B cell (primary cell): ENCODE measurements around the gene EHD4. TPM values are rescaled to one million over a fixed set of nuclear protein-coding genes. Genes with fewer than 3 reads are reported as not detected.

Experiments
- ATAC-seq: fragments of 200-7000 bp; cut with Tn5 transposase; one replicate; pipeline ENCODE4 v1.10.0; 2021; ENCODE audit warnings: low read depth, mild to moderate bottlenecking, moderate number of reproducible peaks, moderate library complexity
- CTCF ChIA-PET: fragments of 350-600 bp; sonication (Branson Sonifier 250); formaldehyde crosslinking; loops from one replicate; lab custom pipeline; 2021; ENCODE audit warnings: antibody characterized with exemption, inconsistent platforms; lab: Charles Lee
- POLR2A ChIA-PET: fragments of 350-600 bp; sonication (Branson Sonifier 250); formaldehyde crosslinking; loops from one replicate; lab custom pipeline; 2021; ENCODE audit warnings: antibody characterized with exemption; lab: Charles Lee
- DNase-seq: peaks from one replicate; pipeline ENCODE4 v3.0.0; 2013
- H2AFZ ChIP-seq: 2 replicates; pipeline ENCODE4 v1.6.1; 2012; ENCODE audit warnings: mild to moderate bottlenecking, low read depth, low read length; ENCODE audit not compliant: insufficient read depth, poor library complexity, severe bottlenecking
- H3K27ac ChIP-seq, 2 donors: 1 replicate in 1 of 2; 2 replicates in 1 of 2; pipeline ENCODE4 v1.5.1; 2012 to 2013; ENCODE audit warnings: low read length in 2 of 2, mild to moderate bottlenecking in 2 of 2, moderate library complexity in 1 of 2
- H3K27me3 ChIP-seq, 4 experiments: fragments of 200-600 bp in 1 of 4; sonication (generic) in 1 of 4; replicated peaks in 1 of 4; 1 replicate in 2 of 4; 2 replicates in 2 of 4; pipeline versions ENCODE4 v1.6.1 to v1.7.0; 2013 to 2016; ENCODE audit warnings: low read length in 3 of 4, mild to moderate bottlenecking in 2 of 4, mixed read lengths in 1 of 4, moderate library complexity in 1 of 4; ENCODE audit not compliant: insufficient read depth in 4 of 4, control insufficient read depth in 3 of 4; ENCODE audit errors: control extremely low read depth in 1 of 4
- H3K36me3 ChIP-seq, 2 experiments: replicated peaks in 1 of 2; 1 replicate in 1 of 2; 2 replicates in 1 of 2; pipeline versions ENCODE4 v1.6.1 to v1.7.1; 2013; ENCODE audit warnings: low read length in 1 of 2; ENCODE audit not compliant: insufficient read depth in 2 of 2, control insufficient read depth in 1 of 2; ENCODE audit errors: control extremely low read depth in 1 of 2, extremely low read depth in 1 of 2
- H3K4me1 ChIP-seq, 2 donors: fragments of 200-600 bp in 1 of 2; sonication (generic) in 1 of 2; 1 replicate in 1 of 2; 2 replicates in 1 of 2; pipeline versions ENCODE4 v1.5.1 to v1.6.1; 2013 to 2017; ENCODE audit warnings: low read length in 2 of 2; ENCODE audit not compliant: control insufficient read depth in 2 of 2, insufficient read depth in 2 of 2
- H3K4me2 ChIP-seq: replicated peaks from 2 replicates; pipeline ENCODE3; 2012; ENCODE audit warnings: mild to moderate bottlenecking, low read depth, low read length; ENCODE audit not compliant: poor library complexity, severe bottlenecking
- H3K4me3 ChIP-seq, 5 experiments: fragments of 200-600 bp in 1 of 5; sonication (generic) in 1 of 5; 1 replicate in 3 of 5; 2 replicates in 2 of 5; pipeline versions ENCODE4 v1.5.1 to v1.7.0; 2011 to 2016; ENCODE audit warnings: low read length in 4 of 5, mild to moderate bottlenecking in 4 of 5, low read depth in 2 of 5, control low read depth in 1 of 5, moderate library complexity in 1 of 5; ENCODE audit not compliant: insufficient read depth in 1 of 5; ENCODE audit errors: control extremely low read depth in 1 of 5, extremely low read depth in 1 of 5
- H3K79me2 ChIP-seq: fragments of 200-600 bp; sonication (generic); one replicate; pipeline ENCODE4 v1.6.0; 2016; ENCODE audit warnings: low read length; ENCODE audit not compliant: control insufficient read depth, insufficient read depth
- H3K9ac ChIP-seq: fragments of 200-600 bp; sonication (generic); 2 replicates; pipeline ENCODE4 v1.6.1; 2017; ENCODE audit warnings: mild to moderate bottlenecking, low read length, moderate library complexity
- H3K9me3 ChIP-seq, 3 donors: one replicate each; pipeline versions ENCODE4 v1.6.1 to v1.7.1; 2013; ENCODE audit warnings: low read length in 2 of 3; ENCODE audit not compliant: control insufficient read depth in 2 of 3, insufficient read depth in 1 of 3; ENCODE audit errors: control extremely low read depth in 1 of 3
- H4K20me1 ChIP-seq: 2 replicates; pipeline ENCODE4 v1.6.0; 2012; ENCODE audit warnings: mild to moderate bottlenecking, low read length; ENCODE audit not compliant: insufficient read depth, control insufficient read depth, poor library complexity, severe bottlenecking
- H3K27ac Mint-ChIP-seq: one replicate; pipeline ENCODE4 v1.8.0; 2021; ENCODE audit warnings: mixed read lengths
- H3K27me3 Mint-ChIP-seq: one replicate; pipeline ENCODE4 v1.8.0; 2021; ENCODE audit warnings: mixed read lengths
- H3K4me1 Mint-ChIP-seq: one replicate; pipeline ENCODE4 v1.8.0; 2021; ENCODE audit warnings: mixed read lengths
- H3K4me3 Mint-ChIP-seq: one replicate; pipeline ENCODE4 v1.8.0; 2021; ENCODE audit warnings: mixed read lengths
- H3K9me3 Mint-ChIP-seq: one replicate; pipeline ENCODE4 v1.8.0; 2022; ENCODE audit warnings: mixed read lengths; ENCODE audit not compliant: insufficient read depth
- CTCF ChIP-seq: fragments of 200-600 bp; IDR thresholded peaks from one replicate; pipeline ENCODE4 v1.8.0; 2022; ENCODE audit warnings: antibody characterized with exemption, mild to moderate bottlenecking
- EZH2 ChIP-seq: IDR thresholded peaks from 2 replicates; pipeline ENCODE4 v1.6.1; 2012; ENCODE audit warnings: borderline replicate concordance, low read depth, mild to moderate bottlenecking, moderate library complexity, low read length; ENCODE audit not compliant: insufficient read depth, poor library complexity, severe bottlenecking
- WGBS: methylation state at CpG from one replicate; pipeline ENCODE4 v1.1.5; 2013; ENCODE audit warnings: missing lambda C conversion rate; ENCODE audit not compliant: insufficient coverage; 5-methylcytosine and 5-hydroxymethylcytosine counted together
- intact Hi-C: fragments of 100-400 bp; cut with micrococcal nuclease; formaldehyde crosslinking; loops from one replicate; pipeline ENCODE4 v1.10.0; 2022
- polyA plus RNA-seq: library from polyadenylated mRNA; depleted of rRNA; stranded (reverse); fragments of >200 nt; gene quantifications from 2 replicates; pipeline ENCODE4 v1.2.3, GENCODE V29; 2012
- total RNA-seq, 2 donors: library from RNA; stranded (reverse); fragments of 120-200 nt in 1 of 2; gene quantifications; 1 replicate in 1 of 2; 2 replicates in 1 of 2; pipeline versions ENCODE4 v1.2.3 to v1.2.4, GENCODE V29; 2013 to 2022

EHD4 gene
- total and polyA plus RNA-seq, 2 donors (not counting 1 experiment from before 2014, with no cell fraction given) = 3.1 to 12.7 TPM

DNA sequence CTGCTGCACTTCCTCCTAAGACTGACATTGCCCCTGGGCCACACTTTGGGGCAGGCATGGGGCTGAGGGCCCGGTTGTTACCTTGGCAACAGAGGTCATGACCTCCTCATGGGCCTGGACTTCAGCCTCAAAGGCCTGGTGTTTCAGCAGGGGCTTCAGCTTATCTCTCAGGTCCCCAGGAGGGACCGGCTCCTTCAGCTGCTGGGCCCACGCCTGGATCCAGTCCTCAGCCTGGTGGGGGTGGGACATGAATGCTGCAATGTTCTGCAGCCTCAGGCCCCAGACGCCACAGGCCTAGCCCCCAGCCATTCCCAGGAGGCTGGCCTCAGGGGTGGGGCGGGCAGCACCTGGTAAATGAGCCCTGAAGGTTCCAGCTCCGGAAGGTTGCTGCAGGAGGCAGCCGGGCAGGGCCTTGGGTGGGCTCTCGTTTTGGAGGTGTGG lies 106.1 kb downstream of the EHD4 start:
- WGBS = 84% methylated on average over 8 of the region's 8 CpGs
- POLR2A ChIA-PET = no interaction called here
- no peak overlapping the region for H3K4me3 Mint-ChIP-seq
- H3K27ac Mint-ChIP-seq = no peak overlapping the region
- Histone ChIP-seq H4K20me1 (no peaks in the 10 kb centered on the region), H3K4me3 (no peak overlapping the region), H3K27me3 (no peaks in the 10 kb centered on the region), H3K9ac (no peak overlapping the region), H3K79me2 (no peaks in the 10 kb centered on the region), H3K4me1 (no peaks in the 10 kb centered on the region), H3K4me2 (no peak overlapping the region), H3K9me3 (no peaks in the 10 kb centered on the region), H3K36me3 (no peaks in the 10 kb centered on the region), H2AFZ (no peak overlapping the region), H3K27ac (no peak overlapping the region)
- ATAC-seq (no peak), DNase-seq (no peak)
- H3K9me3 Mint-ChIP-seq = no peaks in the 10 kb centered on the region
- TF ChIP-seq CTCF (no peak), EZH2 (no peak)
- no peaks in the 10 kb centered on the region for H3K4me1 Mint-ChIP-seq
- CTCF ChIA-PET = interaction anchor here (0.6 kb wide), 1 partner anchor 120 kb away, joined by 4 read pairs; no protein-coding TSS in a partner anchor
- intact Hi-C loops = no loop called here
- H3K27me3 Mint-ChIP-seq = no peaks in the 10 kb centered on the region

DNA sequence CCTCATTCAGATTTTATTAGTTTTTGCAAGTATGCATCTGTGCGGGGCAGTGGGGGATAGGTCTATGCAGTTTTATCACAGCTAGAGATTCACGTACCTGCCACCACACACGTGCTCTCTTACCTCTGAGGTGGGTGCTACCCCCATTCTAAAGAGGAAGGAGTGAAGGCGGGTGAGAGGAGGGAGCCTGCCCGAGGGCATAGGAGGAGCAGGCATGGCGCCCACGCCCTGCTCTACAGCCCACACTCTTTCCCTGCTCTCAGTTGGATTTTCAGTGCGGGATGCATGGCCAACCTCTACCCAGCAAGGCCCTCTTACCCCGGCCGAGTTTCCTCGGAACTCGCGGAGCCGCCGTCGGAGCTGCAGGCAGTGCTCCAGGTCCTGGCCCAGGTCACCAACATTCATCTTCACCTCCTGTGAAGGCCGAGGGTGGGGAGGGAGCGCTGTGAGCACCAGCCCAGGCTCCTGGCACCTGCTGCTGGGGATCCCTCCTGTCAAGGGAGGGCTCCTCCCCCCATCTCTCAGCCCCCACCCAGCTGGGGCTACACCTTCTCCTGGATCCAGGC lies 106.8 kb downstream of the EHD4 start:
- no peaks in the 10 kb centered on the region for H3K27me3 ChIP-seq
- Mint-ChIP-seq H3K27ac (no peak overlapping the region), H3K4me1 (no peaks in the 10 kb centered on the region), H3K9me3 (no peaks in the 10 kb centered on the region), H3K4me3 (no peak overlapping the region), H3K27me3 (no peaks in the 10 kb centered on the region)
- TF ChIP-seq EZH2 (no peak), CTCF (no peak)
- H3K9me3 ChIP-seq = no peaks in the 10 kb centered on the region
- no peak overlapping the region for H3K27ac ChIP-seq
- no peak for DNase-seq
- H3K9ac ChIP-seq = no peak overlapping the region
- ATAC-seq = no peak
- ChIA-PET POLR2A (no interaction called here), CTCF (interaction anchor here (0.6 kb wide), 1 partner anchor 401 kb away, joined by 3 read pairs; no protein-coding TSS in a partner anchor)
- H3K4me2 ChIP-seq = no peak overlapping the region
- no peak overlapping the region for H3K4me3 ChIP-seq
- 88% methylated on average over 6 of the region's 18 CpGs for WGBS
- intact Hi-C loops = no loop called here
- H3K4me1 ChIP-seq = no peaks in the 10 kb centered on the region
- H2AFZ ChIP-seq = no peak overlapping the region
- H3K36me3 ChIP-seq = no peaks in the 10 kb centered on the region
- no peaks in the 10 kb centered on the region for H4K20me1 ChIP-seq
- no peaks in the 10 kb centered on the region for H3K79me2 ChIP-seq
